Measurements from ENCODE around the gene FBXO45.
"Not testable (repeated sequence)": the region's sequence is repeated elsewhere in the genome, so short reads cannot be mapped to it uniquely, and the experiment has no call there.

The FBXO45 gene

GRCh38 chr3:196603683-196604082 lies 35.2 kb downstream of the FBXO45 start:
- FAIRE-seq: no peak
- DNase-seq (ENCODE audit: insufficient read length, low spot score): no peak
- TF ChIP-seq CTCF (IDR thresholded peaks at IDR 0.05; ENCODE audit: insufficient read depth, missing control alignments): no peak

- DNase-seq (ENCODE audit: insufficient read length, low spot score): no peak
- TF ChIP-seq CTCF (IDR thresholded peaks at IDR 0.05; ENCODE audit: insufficient read depth, missing control alignments): no peak
- FAIRE-seq: no peak
These were observed 36.1 kb downstream of the FBXO45 start for GRCh38 chr3:196604548-196604947.

GRCh38 chr3:196608693-196609092 lies 40.2 kb downstream of the FBXO45 start:
- no peak for TF ChIP-seq CTCF (IDR thresholded peaks at IDR 0.05; ENCODE audit: insufficient read depth, missing control alignments)
- FAIRE-seq (no peak), DNase-seq (ENCODE audit: insufficient read length, low spot score) (no peak)

- TF ChIP-seq CTCF (IDR thresholded peaks at IDR 0.05; ENCODE audit: insufficient read depth, missing control alignments): peak; percentile 71
- DNase-seq (ENCODE audit: insufficient read length, low spot score) (peak; percentile 52), FAIRE-seq (no peak)
These were observed 40.9 kb downstream of the FBXO45 start for GRCh38 chr3:196609343-196609775.

GRCh38 chr3:196609805-196610515 lies 41.5 kb downstream of the FBXO45 start:
- FAIRE-seq: no peak
- no peak for TF ChIP-seq CTCF (IDR thresholded peaks at IDR 0.05; ENCODE audit: insufficient read depth, missing control alignments)
- no peak for DNase-seq (ENCODE audit: insufficient read length, low spot score)

GRCh38 chr3:196611761-196612483 lies 43.5 kb downstream of the FBXO45 start:
- FAIRE-seq (no peak), DNase-seq (ENCODE audit: insufficient read length, low spot score) (no peak)
- no peak for TF ChIP-seq CTCF (IDR thresholded peaks at IDR 0.05; ENCODE audit: insufficient read depth, missing control alignments)

- FAIRE-seq; DNase-seq (ENCODE audit: insufficient read length, low spot score): not testable (repeated sequence)
These were observed 46.8 kb downstream of the FBXO45 start for GRCh38 chr3:196615234-196615633.

Measured in D721Med (cell line).